ENCODE measurements around the gene GOLPH3. TPM values are rescaled to one million over a fixed set of nuclear protein-coding genes. Genes with fewer than 3 reads are reported as not detected.
A peak's percentile ranks its signal among the peaks of the same experiment; 100 is the strongest.

Gene GOLPH3
- total and polyA plus RNA-seq, 11 donors: 20.3 to 73.4 (median 44.0) TPM

- peaks cover 0 to 100% (median 94%) of the 10 kb centered on the region in 9 donors for H3K36me3 ChIP-seq
- no peak overlapping the region for H3K27ac ChIP-seq
Observed at GRCh38 chr5:32107291-32107690, 66.8 kb downstream of the GOLPH3 start.

GRCh38 chr5:32103521-32103920 lies 70.6 kb downstream of the GOLPH3 start:
- intact Hi-C loops (cut with DNase I): loop anchor here in 2 of 10 donors (5.0 kb wide), 1 partner anchor 69 kb away; the partner anchor contains the start of gene GOLPH3 (in 2 of the 2)
- WGBS, 4 donors: 91 to 95% (median 94%) methylated on average over 12 of the region's 12 CpGs
- TF ChIP-seq POLR2A (IDR thresholded peaks at IDR 0.05) (no peak), CTCF (IDR thresholded peaks at IDR 0.05) (no peak)
- Histone ChIP-seq H3K4me1 (peaks cover 3 to 23% (median 17%) of the 10 kb centered on the region in 12 donors), H3K4me3 (no peak overlapping the region), H3K36me3 (peaks cover 0 to 100% (median 89%) of the 10 kb centered on the region in 9 donors), H3K9me3 (no peaks in the 10 kb centered on the region), H3K27me3 (no peaks in the 10 kb centered on the region), H3K27ac (no peak overlapping the region)
- DNase-seq: no peak
- ATAC-seq: no peak

More at GRCh38 chr5:32107291-32107690, 66.8 kb downstream of the GOLPH3 start:
- Histone ChIP-seq H3K4me1 (no peaks in the 10 kb centered on the region), H3K27me3 (no peaks in the 10 kb centered on the region), H3K9me3 (no peaks in the 10 kb centered on the region), H3K4me3 (no peak overlapping the region)
- DNase-seq (no peak), ATAC-seq (no peak)
- WGBS, 4 donors: 96 to 100% (median 98%) methylated on average over 4 of the region's 4 CpGs
- TF ChIP-seq POLR2A (IDR thresholded peaks at IDR 0.05): no peak
- no peak for TF ChIP-seq CTCF (IDR thresholded peaks at IDR 0.05)
- intact Hi-C loops (cut with DNase I): loop anchor here in 2 of 10 donors (5.0 kb wide), 1 partner anchor 65 kb away; the partner anchor contains the start of gene GOLPH3 (in 2 of the 2)

- H3K4me3 ChIP-seq: no peak overlapping the region
- no peak for TF ChIP-seq POLR2A (IDR thresholded peaks at IDR 0.05)
- TF ChIP-seq CTCF (IDR thresholded peaks at IDR 0.05): no peak
- no peaks in the 10 kb centered on the region for H3K9me3 ChIP-seq
- 90 to 92% (median 91%) methylated on average over 12 of the region's 12 CpGs for WGBS, 4 donors
- H3K4me1 ChIP-seq: peaks cover 3 to 32% (median 22%) of the 10 kb centered on the region in 12 donors
- DNase-seq (no peak), ATAC-seq (no peak)
- no peak overlapping the region for H3K27ac ChIP-seq
- H3K36me3 ChIP-seq: peaks cover 0 to 100% (median 85%) of the 10 kb centered on the region in 9 donors
- no peaks in the 10 kb centered on the region for H3K27me3 ChIP-seq
- intact Hi-C loops (cut with DNase I): loop anchor here in 2 of 10 donors (5.0 kb wide), 1 partner anchor 70 kb away; the partner anchor contains the start of gene GOLPH3 (in 2 of the 2)
Observed at GRCh38 chr5:32102254-32102986, 71.7 kb downstream of the GOLPH3 start.

- no peak for DNase-seq
- no peaks in the 10 kb centered on the region for H3K9me3 ChIP-seq
- WGBS, 4 donors: 89 to 92% (median 90%) methylated on average over 8 of the region's 8 CpGs
- intact Hi-C loops (cut with DNase I): loop anchor here in 2 of 10 donors (5.0 kb wide), 1 partner anchor 72 kb away; the partner anchor contains the start of gene GOLPH3 (in 2 of the 2)
- no peak for ATAC-seq
- peak overlapping the region in 8 of 12 donors; percentile 48 to 71 (median 61) for H3K27ac ChIP-seq
- H3K36me3 ChIP-seq: peaks cover 0 to 96% (median 69%) of the 10 kb centered on the region in 9 donors
- no peaks in the 10 kb centered on the region for H3K27me3 ChIP-seq
- no peak overlapping the region for H3K4me3 ChIP-seq
- peaks cover 3 to 36% (median 22%) of the 10 kb centered on the region in 12 donors for H3K4me1 ChIP-seq
- TF ChIP-seq POLR2A (IDR thresholded peaks at IDR 0.05) (no peak), CTCF (IDR thresholded peaks at IDR 0.05) (no peak)
Observed at GRCh38 chr5:32100691-32101302, 73.3 kb downstream of the GOLPH3 start.
